Cardiac fibroblast (primary cell): ENCODE data around the gene EHD4.
A peak's percentile ranks its signal among the peaks of the same experiment; 100 is the strongest.

Experiments
- DNase-seq, 2 donors: peaks; one replicate each; pipeline versions ENCODE4 v3.0.0 to v3.0.0-alpha.2; 2010; ENCODE audit warnings: low read depth in 2 of 2
- H3K4me3 ChIP-seq, 2 donors: replicated peaks in 1 of 2; 1 replicate in 1 of 2; 2 replicates in 1 of 2; pipeline ENCODE4 v1.5.1; 2011; ENCODE audit warnings: low read depth in 2 of 2, low read length in 2 of 2, mild to moderate bottlenecking in 2 of 2, moderate library complexity in 1 of 2
- CTCF ChIP-seq: IDR thresholded peaks from one replicate; pipeline ENCODE4 v1.5.1; 2011; ENCODE audit warnings: low read depth, mild to moderate bottlenecking, low read length, inconsistent platforms

Gene EHD4

GRCh38 chr15:41854443-41854842, 117.9 kb downstream of the EHD4 start:
- TF ChIP-seq CTCF: no peak
- DNase-seq: no peak

GRCh38 chr15:41853831-41854230, 118.5 kb downstream of the EHD4 start:
- no peak for DNase-seq
- TF ChIP-seq CTCF: no peak

More at GRCh38 chr15:41854443-41854842, 117.9 kb downstream of the EHD4 start:
- H3K4me3 ChIP-seq: no peak overlapping the region

GRCh38 chr15:41852736-41853590, 119.4 kb downstream of the EHD4 start:
- TF ChIP-seq CTCF: no peak
- no peak for DNase-seq
- no peak overlapping the region for H3K4me3 ChIP-seq

More at GRCh38 chr15:41853831-41854230, 118.5 kb downstream of the EHD4 start:
- no peak overlapping the region for H3K4me3 ChIP-seq

GRCh38 chr15:41851755-41852370, 120.5 kb downstream of the EHD4 start:
- no peak for TF ChIP-seq CTCF
- no peak overlapping the region for H3K4me3 ChIP-seq
- DNase-seq: no peak

GRCh38 chr15:41851167-41851523, 121.2 kb downstream of the EHD4 start:
- H3K4me3 ChIP-seq: no peak overlapping the region
- peak in 1 of 2 donors; percentile 17 for DNase-seq
- TF ChIP-seq CTCF: no peak

- DNase-seq: no peak
- no peak for TF ChIP-seq CTCF
- no peak overlapping the region for H3K4me3 ChIP-seq
Observed at GRCh38 chr15:41850482-41851166, 121.7 kb downstream of the EHD4 start.
